ENCODE measurements around the gene GINS1.

The GINS1 gene

DNA sequence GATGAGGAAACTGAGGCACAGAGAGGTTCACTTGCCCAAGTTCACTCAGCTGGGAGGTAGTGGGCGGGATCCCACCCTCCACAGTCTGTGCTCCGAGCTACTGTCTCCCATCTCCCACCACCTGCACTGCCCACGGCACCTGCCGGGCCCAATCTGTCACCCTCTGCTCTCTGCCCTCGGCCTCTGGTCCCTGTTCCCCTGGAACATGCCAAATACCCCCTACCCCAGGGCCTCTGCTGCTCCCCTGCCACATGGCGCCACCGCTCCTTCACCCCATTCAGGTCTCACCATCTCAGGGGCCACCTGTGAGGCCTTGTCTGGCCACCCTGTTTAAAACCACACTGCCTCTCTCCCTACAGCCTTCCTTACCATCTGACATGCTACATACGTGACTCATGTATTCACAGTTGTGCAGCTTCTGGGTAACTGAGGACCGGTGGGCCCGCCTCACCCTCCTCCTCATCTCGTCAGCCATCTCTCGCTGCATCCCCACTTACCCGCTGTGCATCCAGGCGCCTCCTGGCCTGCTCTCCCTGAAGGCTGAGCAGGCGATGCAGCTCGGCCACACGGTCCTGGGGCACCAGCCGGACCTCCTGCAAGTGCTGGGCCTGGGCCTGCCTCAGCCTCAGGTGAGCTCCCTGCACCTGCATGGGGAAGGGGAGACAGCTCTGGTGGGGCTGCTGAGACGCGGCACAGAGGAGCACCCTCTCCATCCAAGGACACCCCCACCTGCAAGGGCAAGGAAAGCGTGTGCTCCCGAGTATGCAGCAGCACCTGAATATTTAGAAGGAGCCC, 50.6 kb downstream of the GINS1 start:
- TF ChIP-seq CTCF (IDR thresholded peaks at IDR 0.05; ENCODE audit: low read depth, low read length), result no peak
- H3K4me3 ChIP-seq (ENCODE audit: low read depth, low read length), result no peak overlapping the region

DNA sequence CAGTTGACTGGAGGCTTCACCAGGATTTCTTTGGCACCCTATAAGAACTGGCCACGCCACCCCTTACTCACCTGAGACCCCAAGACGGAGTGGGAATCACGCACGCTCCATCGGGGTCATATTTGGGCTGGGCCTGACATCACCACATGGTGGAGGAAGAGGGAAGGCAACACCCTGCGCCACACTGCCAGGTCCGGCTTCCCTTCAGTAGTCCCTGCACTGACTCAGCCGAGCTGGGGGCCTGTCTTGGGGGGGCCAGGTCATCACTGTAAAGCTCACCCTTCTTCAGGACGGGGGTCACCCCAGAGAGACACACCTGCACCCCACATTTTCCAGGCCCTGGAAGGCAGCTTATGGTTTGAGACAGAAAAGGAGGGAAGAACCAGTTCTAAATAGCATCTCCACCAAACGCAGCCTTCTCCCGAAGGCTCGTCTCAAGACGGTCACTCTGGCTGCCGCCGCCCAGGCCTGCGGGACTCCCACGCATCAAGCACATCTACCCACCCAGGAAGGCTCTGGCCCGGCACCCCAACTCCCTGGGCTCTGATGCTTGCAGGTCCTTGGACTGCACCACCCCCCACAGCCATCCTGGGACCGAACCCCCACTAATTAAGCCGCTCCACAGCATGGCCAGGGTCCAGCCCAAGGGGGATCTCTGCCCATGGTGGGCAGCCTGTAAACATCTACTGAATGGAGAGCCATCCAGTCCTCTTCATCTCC, 51.8 kb downstream of the GINS1 start:
- no peak for TF ChIP-seq CTCF (IDR thresholded peaks at IDR 0.05; ENCODE audit: low read depth, low read length)
- no peak overlapping the region for H3K4me3 ChIP-seq (ENCODE audit: low read depth, low read length)

DNA sequence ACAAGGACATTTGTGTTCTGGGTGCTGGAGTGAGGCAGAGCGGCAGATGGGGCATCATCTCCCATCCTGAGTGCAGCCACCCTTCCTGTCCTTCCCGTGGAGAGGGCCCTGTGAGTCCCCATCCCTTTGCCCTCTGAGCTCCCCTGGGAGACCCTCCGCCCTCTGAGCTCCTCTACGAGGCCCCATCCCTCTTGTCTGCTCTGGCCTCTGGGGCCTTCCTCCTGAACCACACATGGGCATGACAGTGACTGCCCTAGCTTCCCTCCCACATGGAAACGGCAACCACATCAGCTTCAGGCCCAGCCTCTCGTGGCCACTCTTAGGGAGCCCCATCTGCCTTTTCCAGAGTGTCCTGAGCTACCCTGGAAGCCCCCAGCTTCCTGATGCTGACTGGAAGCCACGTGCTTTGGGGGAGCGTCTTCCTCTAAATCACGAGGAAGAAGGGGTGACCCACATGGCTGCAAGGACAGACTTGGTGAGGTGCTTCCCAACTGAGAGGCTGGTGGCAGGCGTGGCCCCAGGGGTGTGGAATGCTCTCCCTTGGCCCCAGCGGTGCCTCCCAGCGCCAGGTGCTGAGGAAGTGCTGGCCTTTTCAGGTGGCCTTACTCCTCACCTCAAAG, 52.6 kb downstream of the GINS1 start:
- H3K4me3 ChIP-seq (ENCODE audit: low read depth, low read length), result no peak overlapping the region

DNA sequence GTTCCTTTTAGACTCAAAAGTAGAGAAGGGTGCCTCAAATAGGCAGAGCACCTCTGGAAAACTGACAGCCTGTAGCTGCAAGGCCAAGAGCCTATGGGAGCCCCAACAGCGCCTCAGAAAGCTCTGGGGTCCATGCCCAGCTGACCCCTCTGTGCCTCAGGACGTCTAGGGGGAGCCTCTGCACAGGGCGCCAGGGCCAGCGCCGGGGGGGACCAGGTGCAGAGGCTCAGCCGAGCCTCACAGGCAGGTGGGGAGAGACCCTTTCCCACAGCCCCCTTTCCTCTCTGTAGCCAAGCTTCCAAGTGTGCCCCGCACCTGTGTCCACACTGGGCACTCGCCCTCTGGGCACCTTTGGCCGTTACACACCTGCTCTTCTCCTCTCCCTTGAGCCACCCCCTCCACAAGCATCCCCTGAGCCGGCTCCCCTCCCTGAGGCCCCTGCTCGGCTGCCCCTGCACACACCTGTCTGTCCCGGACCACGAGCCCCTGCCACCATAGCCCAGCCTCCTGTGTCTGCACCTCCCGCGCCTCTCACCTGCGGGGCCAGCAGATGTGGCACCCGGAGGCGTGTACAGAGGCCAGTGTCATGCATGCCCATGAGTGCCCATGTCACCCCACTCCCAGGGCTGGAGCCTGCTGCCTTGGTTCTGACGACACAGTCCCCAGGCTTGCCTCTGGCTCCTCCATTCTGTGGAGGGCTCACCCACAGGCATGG, 53.2 kb downstream of the GINS1 start:
- no peak overlapping the region for H3K4me3 ChIP-seq (ENCODE audit: low read depth, low read length)

More for the DNA sequence above, 52.6 kb downstream of the GINS1 start:
- no peak for TF ChIP-seq CTCF (IDR thresholded peaks at IDR 0.05; ENCODE audit: low read depth, low read length)

GRCh38 chr20:25461281-25461650, 53.8 kb downstream of the GINS1 start:
- no peak for TF ChIP-seq CTCF (IDR thresholded peaks at IDR 0.05; ENCODE audit: low read depth, low read length)
- no peak overlapping the region for H3K4me3 ChIP-seq (ENCODE audit: low read depth, low read length)

More for the DNA sequence above, 53.2 kb downstream of the GINS1 start:
- no peak for TF ChIP-seq CTCF (IDR thresholded peaks at IDR 0.05; ENCODE audit: low read depth, low read length)

GRCh38 chr20:25461786-25462545, 54.5 kb downstream of the GINS1 start:
- H3K4me3 ChIP-seq (ENCODE audit: low read depth, low read length), result no peak overlapping the region
- TF ChIP-seq CTCF (IDR thresholded peaks at IDR 0.05; ENCODE audit: low read depth, low read length), result no peak
